D721Med (cell line): Measurements from ENCODE around the gene RPP21.

ENCODE experiments used
- DNase-seq: peaks from one replicate; pipeline ENCODE4 v3.0.0; 2011; ENCODE audit warnings: low spot score; ENCODE audit not compliant: insufficient read length
- FAIRE-seq: peaks from 2 replicates; lab custom pipeline; 2011; peaks lifted over from hg19 to GRCh38; lab: Jason Lieb, UNC
- TF ChIP-seq, protein P1 (sequence below): IDR thresholded peaks from 2 replicates; pipeline ENCODE4 v1.5.1; 2012; ENCODE audit warnings: mild to moderate bottlenecking, control low read depth; ENCODE audit not compliant: insufficient read depth; ENCODE audit errors: missing control alignments

Gene RPP21

DNA sequence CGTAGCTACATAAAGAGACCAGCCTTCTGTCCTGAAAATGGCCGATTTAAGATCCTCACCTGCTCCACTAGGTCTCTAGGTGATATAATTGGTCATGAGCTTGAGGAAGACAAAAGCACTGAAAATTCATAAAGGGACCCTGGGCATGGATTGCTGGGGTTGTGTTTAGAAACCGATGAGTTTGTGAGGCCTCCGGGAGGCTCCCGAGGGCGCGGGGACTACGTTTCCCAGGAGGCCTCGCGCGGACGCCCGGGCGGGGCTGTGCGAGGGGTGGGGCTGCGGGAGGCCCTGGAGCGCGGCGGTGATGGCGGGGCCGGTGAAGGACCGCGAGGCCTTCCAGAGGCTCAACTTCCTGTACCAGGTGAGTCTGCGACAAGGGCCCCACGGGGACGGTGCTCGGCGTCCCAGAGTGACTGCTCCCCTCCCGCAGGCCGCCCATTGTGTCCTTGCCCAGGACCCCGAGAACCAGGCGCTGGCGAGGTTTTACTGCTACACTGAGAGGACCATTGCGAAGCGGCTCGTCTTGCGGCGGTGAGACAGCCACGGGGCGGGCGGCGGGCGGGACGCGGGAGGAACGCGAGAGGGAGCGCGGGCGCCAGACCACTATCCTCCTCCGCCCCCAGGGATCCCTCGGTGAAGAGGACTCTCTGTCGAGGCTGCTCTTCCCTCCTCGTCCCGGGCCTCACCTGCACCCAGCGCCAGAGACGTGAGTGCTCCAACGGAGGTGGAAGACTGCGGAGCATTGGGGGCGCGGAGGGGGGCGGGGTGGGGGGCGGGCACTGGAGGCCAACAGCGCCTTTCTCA lies at the start of gene RPP21:
Gene RPP21 (plus strand): TSS at position 289 of the 804 bp plus-strand sequence. CDS start 16 bp downstream, at position 305.
- TF ChIP-seq, protein P1, sequence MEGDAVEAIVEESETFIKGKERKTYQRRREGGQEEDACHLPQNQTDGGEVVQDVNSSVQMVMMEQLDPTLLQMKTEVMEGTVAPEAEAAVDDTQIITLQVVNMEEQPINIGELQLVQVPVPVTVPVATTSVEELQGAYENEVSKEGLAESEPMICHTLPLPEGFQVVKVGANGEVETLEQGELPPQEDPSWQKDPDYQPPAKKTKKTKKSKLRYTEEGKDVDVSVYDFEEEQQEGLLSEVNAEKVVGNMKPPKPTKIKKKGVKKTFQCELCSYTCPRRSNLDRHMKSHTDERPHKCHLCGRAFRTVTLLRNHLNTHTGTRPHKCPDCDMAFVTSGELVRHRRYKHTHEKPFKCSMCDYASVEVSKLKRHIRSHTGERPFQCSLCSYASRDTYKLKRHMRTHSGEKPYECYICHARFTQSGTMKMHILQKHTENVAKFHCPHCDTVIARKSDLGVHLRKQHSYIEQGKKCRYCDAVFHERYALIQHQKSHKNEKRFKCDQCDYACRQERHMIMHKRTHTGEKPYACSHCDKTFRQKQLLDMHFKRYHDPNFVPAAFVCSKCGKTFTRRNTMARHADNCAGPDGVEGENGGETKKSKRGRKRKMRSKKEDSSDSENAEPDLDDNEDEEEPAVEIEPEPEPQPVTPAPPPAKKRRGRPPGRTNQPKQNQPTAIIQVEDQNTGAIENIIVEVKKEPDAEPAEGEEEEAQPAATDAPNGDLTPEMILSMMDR, result no peak
- FAIRE-seq (no peak), DNase-seq (peak; percentile 80)

- no peak for DNase-seq
- no peak for FAIRE-seq
- TF ChIP-seq, protein P1, result no peak
These were observed 49.1 kb upstream of the RPP21 start for GRCh38 chr6:30295837-30296236.

GRCh38 chr6:30304002-30304401 lies 41.0 kb upstream of the RPP21 start:
- FAIRE-seq, result no peak
- TF ChIP-seq, protein P1, result no peak

DNA sequence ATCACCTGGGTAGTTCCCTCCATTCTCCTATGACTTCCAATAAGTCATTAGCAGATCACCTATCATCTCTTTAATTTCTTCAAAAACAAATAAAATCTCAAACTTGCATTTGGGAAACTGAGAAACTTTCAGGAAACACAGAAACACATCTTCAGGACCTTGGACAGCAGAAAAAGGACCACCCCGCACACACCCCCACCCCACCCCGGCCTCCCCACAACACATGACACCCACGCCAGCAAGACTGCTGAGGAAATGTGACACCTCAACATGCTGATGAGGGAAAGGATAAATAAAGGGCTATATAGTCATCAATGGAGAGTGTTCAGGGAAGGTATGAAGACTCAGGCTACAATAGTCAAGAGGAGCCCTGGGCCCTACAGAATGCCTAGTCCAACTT lies 33.9 kb upstream of the RPP21 start:
- TF ChIP-seq, protein P1, result no peak
- FAIRE-seq (no peak), DNase-seq (no peak)

More at GRCh38 chr6:30304002-30304401, 41.0 kb upstream of the RPP21 start:
- no peak for DNase-seq

- TF ChIP-seq, protein P1, result no peak
- no peak for DNase-seq
- no peak for FAIRE-seq
These were observed 33.3 kb upstream of the RPP21 start for GRCh38 chr6:30311671-30312070.

- FAIRE-seq, result no peak
- TF ChIP-seq, protein P1, result no peak
- DNase-seq, result no peak
These were observed 32.7 kb upstream of the RPP21 start for GRCh38 chr6:30312266-30312665.

DNA sequence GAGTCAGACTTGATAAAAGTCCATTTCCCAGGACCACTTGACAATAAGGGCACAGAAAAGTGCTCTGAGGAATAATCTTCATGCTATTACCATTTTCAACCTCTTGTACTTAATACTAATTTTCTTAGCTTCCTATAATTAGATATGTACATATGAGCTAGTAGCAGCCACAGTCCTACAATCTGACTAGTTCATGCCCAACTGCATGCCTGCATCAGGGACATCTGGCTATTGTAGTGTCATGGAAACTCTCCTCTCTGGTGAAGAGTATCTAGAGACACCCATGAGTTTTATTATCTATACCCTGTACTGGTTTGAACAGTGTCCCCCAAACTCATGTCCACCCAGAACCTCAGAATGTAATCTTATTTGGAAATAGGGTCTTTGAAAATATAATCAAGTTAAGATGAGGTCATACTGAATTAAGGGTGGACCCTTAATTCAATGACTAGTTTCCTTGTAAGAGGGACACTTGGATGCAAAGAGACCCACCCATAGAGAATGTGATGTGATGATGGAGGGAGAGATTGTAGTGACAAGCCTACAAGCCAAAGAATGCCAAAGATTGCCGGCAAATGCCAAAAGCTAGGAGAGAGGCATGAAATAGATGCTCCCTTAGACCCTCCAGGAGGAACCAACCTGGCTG lies 32.2 kb upstream of the RPP21 start:
- TF ChIP-seq, protein P1, result no peak
- no peak for FAIRE-seq
- no peak for DNase-seq
